Heart left ventricle (tissue), 13 donors: Measurements from ENCODE around the gene KCTD7.
"Not testable (repeated sequence)": the region's sequence is repeated elsewhere in the genome, so short reads cannot be mapped to it uniquely, and the experiment has no call there.

Experiments
- POLR2A ChIP-seq, 2 donors: fragments of 450-650 bp; IDR thresholded peaks; one replicate each; pipeline ENCODE4 v1.6.1; 2017; ENCODE audit warnings: antibody characterized with exemption in 2 of 2, mild to moderate bottlenecking in 2 of 2, moderate library complexity in 2 of 2
- TF ChIP-seq, protein P1 (sequence below), 12 donors: fragments of 200-600 bp; sonication (generic) in 4 of 12; IDR thresholded peaks; one replicate each; pipeline versions ENCODE4 v1.5.0 to v1.8.0; 2018 to 2022; ENCODE audit warnings: antibody characterized with exemption in 12 of 12, mild to moderate bottlenecking in 5 of 12
- donor health status: ischemic (EF 13 %, LVEDD 7.1; RV severe dilation, severe dysfunction).
- donor health status: DM: no; HTN: yes; CAD: no.
- donor health status: DM: no; HTN: no; CAD: no.
- donor health status: ischemic (EF 25% LVEDD 6.9; RV normal size, moderate dysfunction).
- donor health status: ischemic (EF 25% LVEDD 5.7; RV mildly dilated, moderate dysfunction).
- donor health status: ischemic (EF 35%, LVEDD 5.7; RV mildly dilated, moderate dysfunction).
- donor health status: nonischemic (EF 11% LVEDD 7.7; RV severe dilation, severe dysfunction).
- donor health status: DM: yes; HTN: yes; CAD: no.
- donor health status: PGD.
- donor health status: ischemic (EF 29% LVEDD 5.4; RV normal size, mild dysfunction).
- donor health status: nonischemic (EF 23%, LVEDD 6.1; RV moderate dilation, normal function).

DNA sequence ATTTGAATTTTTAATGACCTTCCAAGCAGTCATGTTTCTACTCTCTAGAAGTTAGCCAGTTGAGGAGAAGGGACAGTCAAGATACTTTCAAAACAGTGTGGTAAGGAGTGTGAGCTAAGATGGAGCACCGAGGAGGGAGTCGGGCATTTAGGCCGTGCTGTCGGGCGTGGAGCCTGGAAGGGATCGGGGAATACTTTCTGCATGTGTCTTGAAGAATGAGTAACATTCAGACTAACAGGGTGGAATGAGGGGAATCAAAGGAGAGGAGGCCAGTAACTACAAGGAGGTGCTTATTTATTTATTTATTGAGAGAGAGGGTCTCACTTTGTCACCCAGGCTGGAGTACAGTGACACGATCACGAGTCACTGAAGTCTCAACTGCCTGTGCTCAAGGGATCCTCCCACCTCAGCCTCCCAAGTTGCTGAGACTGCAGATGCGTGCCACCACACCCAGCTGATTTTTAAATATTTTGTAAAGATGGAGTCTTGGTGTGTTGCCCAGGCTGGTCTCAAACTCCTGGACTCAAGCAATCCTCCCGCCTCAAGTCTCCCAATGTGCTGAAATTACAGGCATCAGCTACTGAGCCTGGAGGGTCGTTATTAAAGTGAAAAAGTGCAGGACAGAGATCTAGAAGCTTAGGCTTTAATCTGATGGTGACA is 27.3 kb downstream of the KCTD7 start:
- TF ChIP-seq, protein P1, sequence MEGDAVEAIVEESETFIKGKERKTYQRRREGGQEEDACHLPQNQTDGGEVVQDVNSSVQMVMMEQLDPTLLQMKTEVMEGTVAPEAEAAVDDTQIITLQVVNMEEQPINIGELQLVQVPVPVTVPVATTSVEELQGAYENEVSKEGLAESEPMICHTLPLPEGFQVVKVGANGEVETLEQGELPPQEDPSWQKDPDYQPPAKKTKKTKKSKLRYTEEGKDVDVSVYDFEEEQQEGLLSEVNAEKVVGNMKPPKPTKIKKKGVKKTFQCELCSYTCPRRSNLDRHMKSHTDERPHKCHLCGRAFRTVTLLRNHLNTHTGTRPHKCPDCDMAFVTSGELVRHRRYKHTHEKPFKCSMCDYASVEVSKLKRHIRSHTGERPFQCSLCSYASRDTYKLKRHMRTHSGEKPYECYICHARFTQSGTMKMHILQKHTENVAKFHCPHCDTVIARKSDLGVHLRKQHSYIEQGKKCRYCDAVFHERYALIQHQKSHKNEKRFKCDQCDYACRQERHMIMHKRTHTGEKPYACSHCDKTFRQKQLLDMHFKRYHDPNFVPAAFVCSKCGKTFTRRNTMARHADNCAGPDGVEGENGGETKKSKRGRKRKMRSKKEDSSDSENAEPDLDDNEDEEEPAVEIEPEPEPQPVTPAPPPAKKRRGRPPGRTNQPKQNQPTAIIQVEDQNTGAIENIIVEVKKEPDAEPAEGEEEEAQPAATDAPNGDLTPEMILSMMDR (IDR thresholded peaks at IDR 0.05), result not testable (repeated sequence)
- not testable (repeated sequence) for TF ChIP-seq POLR2A (IDR thresholded peaks at IDR 0.05)
